ENCODE measurements around the gene DDX39A. TPM values are rescaled to one million over a fixed set of nuclear protein-coding genes. Genes with fewer than 3 reads are reported as not detected.
"Not testable (repeated sequence)": the region's sequence is repeated elsewhere in the genome, so short reads cannot be mapped to it uniquely, and the experiment has no call there.

DDX39A gene
- total RNA-seq, 2 experiments from 2014 or later: 219 to 227 TPM

DNA sequence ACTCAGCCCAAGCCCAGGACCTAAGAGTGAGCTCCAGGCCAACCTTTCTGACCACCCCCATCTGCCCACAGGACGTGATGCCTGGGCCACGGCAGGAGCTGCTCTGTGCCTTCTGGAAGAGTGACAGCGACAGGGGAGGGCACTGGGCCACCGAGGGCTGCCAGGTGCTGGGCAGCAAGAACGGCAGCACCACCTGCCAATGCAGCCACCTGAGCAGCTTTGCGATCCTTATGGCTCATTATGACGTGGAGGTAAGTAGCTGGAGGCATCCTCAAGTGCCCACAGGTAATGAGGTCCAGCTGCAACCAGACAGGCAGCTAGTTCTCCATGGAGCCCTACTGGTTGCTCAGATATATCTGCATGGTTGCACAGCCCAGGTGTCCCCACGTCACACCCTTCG lies 14.8 kb downstream of the DDX39A start:
- intact Hi-C loops (cut with micrococcal nuclease): no loop called here
- Mint-ChIP-seq H3K36me3 (ENCODE audit: low read depth) (peaks cover 68% of the 10 kb centered on the region), H3K4me3 (no peak overlapping the region), H3K27ac (peak overlapping the region; percentile 77), H3K9me3 (peaks cover 1% of the 10 kb centered on the region), H3K4me1 (ENCODE audit: low read depth) (peaks cover 26% of the 10 kb centered on the region), H3K27me3 (ENCODE audit: low read depth) (no peaks in the 10 kb centered on the region)
- CTCF ChIA-PET: interaction anchor here (0.7 to 8.9 kb wide), 3 partner anchors 24 to 78 kb away, joined by 3 to 100 read pairs (median 5); partner anchors contain the start of gene ADGRE5
- DNase-seq: no peak

DNA sequence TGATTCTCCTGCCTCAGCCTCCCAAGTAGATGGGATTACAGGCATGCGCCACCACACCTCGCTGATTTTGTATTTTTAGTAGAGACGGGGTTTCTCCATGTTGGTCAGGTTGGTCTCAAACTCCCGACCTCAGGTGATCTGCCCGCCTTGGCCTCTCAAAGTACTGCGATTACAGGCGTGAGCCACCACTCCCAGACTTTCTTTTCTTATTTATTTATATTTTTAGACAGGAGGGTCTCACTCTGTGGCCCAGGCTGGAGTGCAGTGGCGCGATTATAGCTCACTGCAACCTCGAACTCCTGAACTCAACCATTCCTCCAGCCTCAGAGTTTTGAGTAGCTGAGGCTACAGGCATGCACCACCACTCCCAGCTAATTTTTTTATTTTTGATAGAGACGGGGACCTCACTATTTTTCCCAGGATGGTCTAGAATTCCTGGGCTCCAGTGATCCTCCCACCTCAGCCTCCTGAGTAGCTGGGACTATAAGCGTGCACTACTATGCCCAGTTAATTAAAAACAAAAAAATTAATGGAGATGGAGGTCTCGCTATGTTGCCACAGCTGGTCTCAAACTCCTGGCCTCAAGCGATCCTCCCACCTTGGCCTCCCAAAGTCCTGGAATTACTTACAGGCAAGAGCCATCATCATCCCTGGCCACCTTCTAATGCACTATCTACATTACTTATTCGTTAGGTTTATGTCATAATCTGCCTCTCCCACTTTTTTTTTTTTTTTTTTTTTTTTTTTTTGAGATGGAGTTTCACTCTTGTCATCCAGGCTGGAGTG lies 15.8 kb downstream of the DDX39A start:
- peak overlapping the region; percentile 30 for H3K27ac Mint-ChIP-seq
- H3K4me3 Mint-ChIP-seq; H3K9me3 Mint-ChIP-seq; H3K27me3 Mint-ChIP-seq (ENCODE audit: low read depth); intact Hi-C loops (cut with micrococcal nuclease); DNase-seq: not testable (repeated sequence)
- CTCF ChIA-PET: interaction anchor here (0.5 to 8.9 kb wide), 2 partner anchors 33 to 41 kb away, joined by 3 to 100 read pairs; no protein-coding TSS in a partner anchor
- H3K4me1 Mint-ChIP-seq (ENCODE audit: low read depth): peaks cover 24% of the 10 kb centered on the region
- H3K36me3 Mint-ChIP-seq (ENCODE audit: low read depth): peaks cover 63% of the 10 kb centered on the region

DNA sequence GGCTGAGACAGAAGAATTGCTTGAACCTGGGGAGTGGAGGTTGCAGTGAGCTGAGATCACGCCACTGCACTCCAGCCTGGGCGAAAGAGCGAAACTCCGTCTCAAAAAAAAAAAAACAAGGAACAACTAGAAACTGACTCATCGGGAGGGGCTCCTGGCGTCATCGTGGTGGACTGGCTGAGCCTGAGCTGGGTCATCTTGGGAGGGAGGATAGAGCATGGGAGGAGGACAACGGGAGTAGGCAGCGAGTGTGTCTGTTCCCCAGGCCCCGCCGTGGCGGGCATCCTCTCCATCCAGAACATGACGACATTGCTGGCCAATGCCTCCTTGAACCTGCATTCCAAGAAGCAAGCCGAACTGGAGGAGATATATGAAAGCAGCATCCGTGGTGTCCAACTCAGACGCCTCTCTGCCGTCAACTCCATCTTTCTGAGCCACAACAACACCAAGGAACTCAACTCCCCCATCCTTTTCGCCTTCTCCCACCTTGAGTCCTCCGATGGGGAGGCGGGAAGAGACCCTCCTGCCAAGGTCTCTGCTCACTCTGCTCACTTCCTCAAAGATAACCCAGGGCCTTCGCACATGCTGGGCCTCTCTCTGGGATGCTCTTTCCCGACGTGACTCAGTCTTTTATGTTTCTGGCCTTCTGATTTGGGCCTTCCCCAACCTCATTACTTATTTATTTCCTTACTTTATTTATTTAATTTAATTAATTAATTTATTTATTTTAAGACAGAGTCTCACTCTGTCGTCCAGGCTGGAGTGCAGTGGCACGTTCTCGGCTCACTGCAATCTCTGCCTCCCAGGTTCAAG lies 16.6 kb downstream of the DDX39A start:
- intact Hi-C loops (cut with micrococcal nuclease): no loop called here
- peak overlapping the region; percentile 90 for H3K27ac Mint-ChIP-seq

DNA sequence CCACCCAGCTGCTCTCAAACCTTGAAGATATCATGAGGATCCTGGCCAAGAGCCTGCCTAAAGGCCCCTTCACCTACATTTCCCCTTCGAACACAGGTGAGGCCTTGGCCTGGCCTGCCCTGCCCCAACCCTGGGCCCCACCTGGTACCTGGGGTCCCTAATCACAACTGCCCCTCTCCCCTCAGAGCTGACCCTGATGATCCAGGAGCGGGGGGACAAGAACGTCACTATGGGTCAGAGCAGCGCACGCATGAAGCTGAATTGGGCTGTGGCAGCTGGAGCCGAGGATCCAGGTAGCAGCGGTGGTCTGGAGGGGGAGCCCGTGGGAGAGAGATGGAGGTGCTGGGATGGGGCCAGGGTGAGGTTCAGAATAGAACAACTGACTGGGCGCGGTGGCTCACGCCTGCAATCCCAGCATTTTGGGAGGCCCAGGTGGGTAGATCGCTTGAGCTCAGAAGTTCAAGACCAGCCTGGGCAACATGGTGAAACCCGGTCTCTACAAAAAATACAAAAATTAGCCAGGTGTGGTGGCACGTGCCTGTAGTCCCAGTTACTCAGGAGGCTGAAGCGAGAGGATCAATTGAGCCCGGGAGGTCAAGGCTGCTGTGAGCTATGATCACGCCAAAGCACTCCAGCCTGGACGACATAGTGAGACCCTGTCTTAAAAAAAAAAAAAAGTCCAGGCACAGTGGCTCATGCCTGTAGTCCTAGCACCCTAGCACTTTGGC lies 17.5 kb downstream of the DDX39A start:
- intact Hi-C loops (cut with micrococcal nuclease): loop anchor here (1.0 kb wide), 1 partner anchor 40 kb away; no protein-coding TSS in a partner anchor
- no peak for DNase-seq
- H3K9me3 Mint-ChIP-seq: peaks cover 1% of the 10 kb centered on the region
- H3K4me1 Mint-ChIP-seq (ENCODE audit: low read depth): peaks cover 32% of the 10 kb centered on the region
- peaks cover 62% of the 10 kb centered on the region for H3K36me3 Mint-ChIP-seq (ENCODE audit: low read depth)
- H3K4me3 Mint-ChIP-seq: no peak overlapping the region
- CTCF ChIA-PET: interaction anchor here (0.6 to 0.7 kb wide), 2 partner anchors 8 to 654 kb away, joined by 4 to 5 read pairs; no protein-coding TSS in a partner anchor
- H3K27me3 Mint-ChIP-seq (ENCODE audit: low read depth): no peaks in the 10 kb centered on the region
- H3K27ac Mint-ChIP-seq: peak overlapping the region; percentile 90

More for the DNA sequence above, 16.6 kb downstream of the DDX39A start:
- Mint-ChIP-seq H3K9me3 (peaks cover 1% of the 10 kb centered on the region), H3K4me1 (ENCODE audit: low read depth) (peaks cover 29% of the 10 kb centered on the region), H3K27me3 (ENCODE audit: low read depth) (no peaks in the 10 kb centered on the region), H3K36me3 (ENCODE audit: low read depth) (peaks cover 63% of the 10 kb centered on the region), H3K4me3 (no peak overlapping the region)
- CTCF ChIA-PET: interaction anchor here (0.7 to 8.9 kb wide), 2 partner anchors 40 to 655 kb away, joined by 5 to 100 read pairs; no protein-coding TSS in a partner anchor
- no peak for DNase-seq

DNA sequence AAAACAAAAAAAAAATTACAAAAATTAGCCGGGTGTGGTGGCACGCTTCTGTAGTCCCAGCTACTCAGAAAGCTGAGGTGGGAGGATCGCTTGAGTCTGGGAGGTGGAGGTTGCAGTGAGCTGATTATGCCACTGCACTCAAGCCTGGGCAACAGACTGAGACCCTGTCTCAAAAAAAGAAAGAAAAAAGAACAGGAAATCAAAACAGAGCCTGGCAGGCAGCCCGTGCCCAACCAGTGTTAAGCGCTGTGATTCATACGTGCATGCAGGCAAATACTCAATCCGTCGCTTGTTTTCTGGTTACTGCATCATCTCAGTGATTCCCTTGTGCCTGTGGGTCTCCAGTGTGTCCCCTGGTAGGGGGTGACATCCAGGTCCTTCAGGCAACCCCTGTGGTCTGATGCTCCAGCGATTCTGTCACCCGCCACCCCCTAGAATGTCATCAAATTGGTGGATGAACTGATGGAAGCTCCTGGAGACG lies 18.1 kb downstream of the DDX39A start:
- peaks cover 35% of the 10 kb centered on the region for H3K4me1 Mint-ChIP-seq (ENCODE audit: low read depth)
- H3K4me3 Mint-ChIP-seq: no peak overlapping the region
- H3K27ac Mint-ChIP-seq: peak overlapping the region; percentile 90
- CTCF ChIA-PET: interaction anchor here (0.6 to 2.1 kb wide), 2 partner anchors 8 to 40 kb away, joined by 4 to 14 read pairs; no protein-coding TSS in a partner anchor
- peaks cover 63% of the 10 kb centered on the region for H3K36me3 Mint-ChIP-seq (ENCODE audit: low read depth)
- intact Hi-C loops (cut with micrococcal nuclease): loop anchor here (1.0 kb wide), 1 partner anchor 40 kb away; no protein-coding TSS in a partner anchor
- H3K9me3 Mint-ChIP-seq: peaks cover 1% of the 10 kb centered on the region
- peak; percentile 54 for DNase-seq
- no peaks in the 10 kb centered on the region for H3K27me3 Mint-ChIP-seq (ENCODE audit: low read depth)

DNA sequence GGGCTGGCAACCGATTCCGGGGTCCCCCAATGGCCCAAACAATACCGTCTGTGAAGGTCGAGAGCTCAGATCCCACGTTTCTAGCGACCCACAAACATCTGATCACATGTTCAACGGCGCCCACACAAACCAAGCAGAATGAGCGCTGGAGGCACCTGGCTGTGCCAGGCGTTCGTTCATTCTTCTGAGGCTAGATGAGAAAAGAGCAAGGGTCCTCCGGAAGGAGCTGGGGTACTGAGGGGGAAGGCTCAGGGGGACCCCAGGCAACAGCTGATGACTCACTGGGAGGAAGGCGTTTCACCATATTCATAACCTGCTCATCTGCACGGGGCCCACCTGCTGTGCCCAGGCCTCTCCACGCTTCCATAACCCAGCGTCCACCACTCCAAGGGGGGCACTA lies 22.0 kb downstream of the DDX39A start:
- H3K4me3 Mint-ChIP-seq; intact Hi-C loops (cut with micrococcal nuclease); DNase-seq; H3K9me3 Mint-ChIP-seq; H3K27me3 Mint-ChIP-seq (ENCODE audit: low read depth): not testable (repeated sequence)
- Mint-ChIP-seq H3K27ac (peak overlapping the region; percentile 88), H3K4me1 (ENCODE audit: low read depth) (peaks cover 47% of the 10 kb centered on the region), H3K36me3 (ENCODE audit: low read depth) (peaks cover 54% of the 10 kb centered on the region)
- CTCF ChIA-PET: interaction anchor here (0.6 to 1.9 kb wide), 2 partner anchors 9 to 44 kb away, joined by 5 to 6 read pairs; no protein-coding TSS in a partner anchor

DNA sequence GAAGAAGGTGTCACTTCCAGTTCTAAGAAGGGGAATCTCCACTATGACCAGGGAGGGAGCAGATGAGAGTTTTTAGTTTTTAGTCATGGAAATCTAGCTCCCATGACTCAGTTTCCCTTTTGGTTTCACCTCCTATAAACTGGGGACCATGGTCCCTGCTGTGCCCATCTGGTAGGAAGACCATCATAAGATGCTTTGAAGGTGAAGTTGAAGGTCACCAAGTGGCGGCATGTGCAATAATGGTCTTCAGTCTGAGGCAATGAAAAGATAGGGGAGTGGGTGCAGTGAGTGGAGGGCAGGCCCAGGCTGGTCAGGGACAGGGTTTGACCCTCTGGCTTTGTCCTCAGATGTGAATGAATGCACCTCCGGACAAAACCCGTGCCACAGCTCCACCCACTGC lies 22.4 kb downstream of the DDX39A start:
- Mint-ChIP-seq H3K36me3 (ENCODE audit: low read depth) (peaks cover 50% of the 10 kb centered on the region), H3K4me1 (ENCODE audit: low read depth) (peaks cover 47% of the 10 kb centered on the region)
- CTCF ChIA-PET: interaction anchor here (0.9 to 1.9 kb wide), 2 partner anchors 9 to 35 kb away, joined by 3 to 6 read pairs; no protein-coding TSS in a partner anchor

DNA sequence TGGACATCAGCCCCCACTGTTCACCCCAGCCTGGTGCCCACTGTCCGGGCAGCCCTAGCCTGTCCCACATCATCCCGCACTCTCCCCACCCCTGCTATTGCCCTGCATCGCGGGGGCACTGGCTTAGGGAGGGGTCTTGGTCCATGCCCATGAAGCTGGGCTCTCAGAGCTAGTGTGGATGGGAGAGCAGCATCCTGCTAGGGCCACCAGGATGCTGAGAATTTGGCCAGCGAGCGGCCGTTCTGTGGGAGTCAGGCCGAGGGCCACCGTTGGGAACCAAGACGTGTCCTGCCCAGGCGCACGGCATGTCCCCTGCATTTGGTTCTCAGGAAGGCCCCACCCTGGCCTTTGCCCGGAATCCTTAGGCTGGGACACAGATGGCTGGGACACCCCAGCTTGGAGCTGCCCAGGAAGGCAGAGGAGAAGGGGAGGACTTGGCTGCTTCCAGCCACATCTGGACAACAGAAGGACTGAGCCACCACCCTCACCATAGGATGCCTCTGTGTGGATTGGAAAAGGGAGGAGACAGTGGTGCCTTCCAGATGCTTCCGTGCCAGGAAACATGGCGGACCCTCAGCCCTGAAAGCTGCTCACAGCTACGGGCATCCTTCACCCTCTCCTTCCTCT lies 23.3 kb downstream of the DDX39A start:
- no peaks in the 10 kb centered on the region for H3K27me3 Mint-ChIP-seq (ENCODE audit: low read depth)
- no peak for DNase-seq
- CTCF ChIA-PET: interaction anchor here (0.9 to 1.9 kb wide), 2 partner anchors 10 to 34 kb away, joined by 3 to 6 read pairs; no protein-coding TSS in a partner anchor
- no peak overlapping the region for H3K4me3 Mint-ChIP-seq
- no peaks in the 10 kb centered on the region for H3K9me3 Mint-ChIP-seq
- intact Hi-C loops (cut with micrococcal nuclease): no loop called here
- H3K4me1 Mint-ChIP-seq (ENCODE audit: low read depth): peaks cover 41% of the 10 kb centered on the region
- peaks cover 46% of the 10 kb centered on the region for H3K36me3 Mint-ChIP-seq (ENCODE audit: low read depth)
- peak overlapping the region; percentile 88 for H3K27ac Mint-ChIP-seq

More for the DNA sequence above, 22.4 kb downstream of the DDX39A start:
- peak overlapping the region; percentile 88 for H3K27ac Mint-ChIP-seq
- H3K9me3 Mint-ChIP-seq; H3K4me3 Mint-ChIP-seq; intact Hi-C loops (cut with micrococcal nuclease); DNase-seq; H3K27me3 Mint-ChIP-seq (ENCODE audit: low read depth): not testable (repeated sequence)

DNA sequence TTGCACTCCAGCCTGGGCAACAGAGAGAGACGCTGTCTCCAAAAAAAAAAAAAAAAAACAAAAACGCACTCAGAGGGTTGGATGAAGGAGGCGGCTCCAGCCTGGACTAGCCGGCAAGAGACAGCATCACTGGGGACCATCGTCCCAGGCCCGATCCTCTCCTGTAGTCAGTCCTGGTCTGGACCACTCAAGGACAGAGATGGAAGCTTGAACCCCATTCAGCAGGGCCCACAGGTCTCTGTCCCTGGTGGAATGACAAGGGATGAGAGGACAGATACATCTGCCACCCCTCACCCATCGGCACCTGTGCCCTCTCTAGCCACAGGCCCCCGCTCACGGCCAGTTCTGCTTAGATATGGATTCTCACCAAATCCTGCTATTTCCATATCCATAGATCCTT lies 23.9 kb downstream of the DDX39A start:
- Mint-ChIP-seq H3K27ac (peak overlapping the region; percentile 88), H3K27me3 (ENCODE audit: low read depth) (no peaks in the 10 kb centered on the region), H3K4me3 (peak overlapping the region; percentile 4), H3K36me3 (ENCODE audit: low read depth) (peaks cover 50% of the 10 kb centered on the region), H3K4me1 (ENCODE audit: low read depth) (peaks cover 44% of the 10 kb centered on the region), H3K9me3 (no peaks in the 10 kb centered on the region)
- no peak for DNase-seq
- CTCF ChIA-PET: no interaction called here
- intact Hi-C loops (cut with micrococcal nuclease): no loop called here

DNA sequence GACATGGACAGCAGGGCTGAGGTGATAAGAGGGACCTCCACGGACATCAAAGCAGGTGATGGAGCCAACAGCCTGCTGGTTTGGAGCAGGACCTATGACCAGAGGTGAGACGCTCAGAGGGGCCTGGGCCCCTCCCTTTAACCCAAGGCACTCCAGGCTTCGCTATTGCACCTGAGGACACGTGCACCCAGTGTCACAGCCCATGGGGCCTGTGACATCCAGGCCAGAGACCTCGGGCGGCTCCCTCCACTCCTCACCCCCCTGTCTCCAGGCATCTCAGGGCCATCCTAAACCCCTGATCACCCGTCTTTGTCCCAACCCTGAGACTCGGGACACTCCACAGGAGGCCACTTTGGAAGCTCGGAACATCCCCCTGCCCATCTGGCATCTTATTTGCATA lies 25.0 kb downstream of the DDX39A start:
- peaks cover 50% of the 10 kb centered on the region for H3K4me1 Mint-ChIP-seq (ENCODE audit: low read depth)
- H3K9me3 Mint-ChIP-seq: no peaks in the 10 kb centered on the region
- no peak overlapping the region for H3K4me3 Mint-ChIP-seq
- no peak for DNase-seq
- CTCF ChIA-PET: interaction anchor here (0.9 kb wide), 1 partner anchor 36 kb away, joined by 3 read pairs; no protein-coding TSS in a partner anchor
- H3K36me3 Mint-ChIP-seq (ENCODE audit: low read depth): peaks cover 53% of the 10 kb centered on the region
- intact Hi-C loops (cut with micrococcal nuclease): no loop called here
- H3K27me3 Mint-ChIP-seq (ENCODE audit: low read depth): no peaks in the 10 kb centered on the region
- H3K27ac Mint-ChIP-seq: peak overlapping the region; percentile 77

DNA sequence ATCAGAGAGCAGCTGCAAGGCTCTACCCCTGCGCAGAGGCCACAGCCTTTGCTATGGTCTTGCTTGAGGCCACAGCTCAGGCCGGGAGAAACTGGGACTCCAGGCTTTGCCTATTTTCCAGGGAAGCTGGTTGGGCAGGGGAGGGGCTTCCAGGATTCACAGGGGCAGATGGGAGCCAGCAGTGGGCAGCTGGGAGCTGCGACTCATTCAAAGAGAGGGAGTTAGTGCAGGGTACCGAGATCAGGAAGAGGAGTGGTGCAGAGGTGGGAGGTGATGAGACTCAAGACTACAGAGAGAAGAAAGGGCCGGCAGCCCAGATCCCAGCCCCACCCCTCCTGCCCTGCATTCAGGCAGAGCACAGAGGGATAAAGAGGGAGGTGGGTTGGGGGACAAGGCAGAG lies 25.8 kb downstream of the DDX39A start:
- CTCF ChIA-PET: interaction anchor here (0.6 kb wide), 1 partner anchor 8 kb away, joined by 4 read pairs; no protein-coding TSS in a partner anchor
- no peak for DNase-seq
- Mint-ChIP-seq H3K9me3 (no peaks in the 10 kb centered on the region), H3K4me3 (no peak overlapping the region), H3K27ac (peak overlapping the region; percentile 66), H3K27me3 (ENCODE audit: low read depth) (no peaks in the 10 kb centered on the region), H3K4me1 (ENCODE audit: low read depth) (peaks cover 54% of the 10 kb centered on the region), H3K36me3 (ENCODE audit: low read depth) (peaks cover 54% of the 10 kb centered on the region)
- intact Hi-C loops (cut with micrococcal nuclease): no loop called here
